SU-DHL-6 (cell line): ENCODE data around the gene GALR2.
"Not testable (repeated sequence)": the region's sequence is repeated elsewhere in the genome, so short reads cannot be mapped to it uniquely, and the experiment has no call there.

Experiments
- H2AFZ ChIP-seq: fragments of 200-600 bp; sonication (generic); 2 replicates; pipeline ENCODE4 v1.6.1; 2014; ENCODE audit warnings: low read depth, mild to moderate bottlenecking, moderate library complexity, mixed read lengths, antibody characterized with exemption, low read length; ENCODE audit not compliant: severe bottlenecking
- H3F3A ChIP-seq: fragments of 200-600 bp; shearing (Covaris generic); 2 replicates; pipeline ENCODE4 v1.6.0; 2016; ENCODE audit warnings: antibody characterized with exemption, mild to moderate bottlenecking; ENCODE audit not compliant: insufficient read depth
- H3K27ac ChIP-seq: fragments of 200-600 bp; sonication (generic); 2 replicates; pipeline ENCODE4 v1.5.1; 2016; ENCODE audit warnings: low read depth, mild to moderate bottlenecking, low read length, moderate library complexity, mixed read lengths
- H3K27me3 ChIP-seq: fragments of 200-600 bp; sonication (generic), shearing (Covaris generic); 2 replicates; pipeline ENCODE4 v1.6.0; 2014; ENCODE audit warnings: mild to moderate bottlenecking, low read length
- H3K36me3 ChIP-seq: fragments of 200-600 bp; sonication (generic); 2 replicates; pipeline ENCODE4 v1.6.1; 2014; ENCODE audit warnings: mild to moderate bottlenecking, low read length, mixed read lengths
- H3K4me2 ChIP-seq: fragments of 300-600, 200-600 bp; shearing (Covaris generic), sonication (generic); 2 replicates; pipeline ENCODE4 v1.6.0; 2014; ENCODE audit warnings: low read length, low read depth, mild to moderate bottlenecking; ENCODE audit not compliant: poor library complexity, severe bottlenecking
- H3K4me3 ChIP-seq: fragments of 200-600 bp; sonication (generic); 2 replicates; pipeline ENCODE4 v1.5.1; 2014; ENCODE audit warnings: antibody characterized with exemption, low read length, mild to moderate bottlenecking, mixed read lengths; ENCODE audit not compliant: insufficient read depth, poor library complexity, severe bottlenecking
- H3K79me2 ChIP-seq: fragments of 200-600 bp; sonication (generic); 2 replicates; pipeline ENCODE4 v1.6.1; 2014; ENCODE audit warnings: mild to moderate bottlenecking, low read length, moderate library complexity; ENCODE audit not compliant: insufficient read depth
- H3K9ac ChIP-seq: fragments of 200-600 bp; sonication (generic); 2 replicates; pipeline ENCODE4 v1.7.0; 2014; ENCODE audit warnings: mild to moderate bottlenecking, low read length
- H3K9me2 ChIP-seq: fragments of 200-600 bp; sonication (generic); replicated peaks from 2 replicates; pipeline ENCODE4 v1.6.1; 2014; ENCODE audit warnings: low read length; ENCODE audit not compliant: insufficient read depth
- H3K9me3 ChIP-seq: fragments of 200-600 bp; sonication (generic); 2 replicates; pipeline ENCODE4 v1.6.1; 2014; ENCODE audit warnings: low read length, mixed read lengths; ENCODE audit not compliant: insufficient read depth
- H4K20me1 ChIP-seq: fragments of 200-600 bp; sonication (generic); 2 replicates; pipeline ENCODE4 v1.6.1; 2014; ENCODE audit warnings: low read depth, mild to moderate bottlenecking, antibody characterized with exemption, low read length, moderate library complexity, mixed read lengths
- CTCF ChIP-seq: fragments of 200-600 bp; sonication (generic); IDR thresholded peaks from one replicate; pipeline ENCODE4 v1.5.1; 2017; ENCODE audit warnings: antibody characterized with exemption, mild to moderate bottlenecking, low read length, moderate library complexity; ENCODE audit not compliant: insufficient read depth, poor library complexity, severe bottlenecking
- EZH2phosphoT487 ChIP-seq: fragments of 200-600 bp; sonication (generic), shearing (Covaris generic); conservative IDR thresholded peaks from 2 replicates; pipeline ENCODE4 v1.6.1; 2018; ENCODE audit warnings: mild to moderate bottlenecking, antibody characterized with exemption, low read length, moderate library complexity, mixed read lengths

Gene GALR2

GRCh38 chr17:76076146-76076764 is 1.7 kb downstream of the GALR2 start:
- no peak overlapping the region for H3K4me2 ChIP-seq
- H3K27ac ChIP-seq: no peak overlapping the region
- H2AFZ ChIP-seq: no peak overlapping the region
- no peaks in the 10 kb centered on the region for H4K20me1 ChIP-seq
- no peak overlapping the region for H3K4me3 ChIP-seq
- no peak overlapping the region for H3K9ac ChIP-seq
- no peaks in the 10 kb centered on the region for H3K9me2 ChIP-seq
- H3K9me3 ChIP-seq: no peaks in the 10 kb centered on the region
- H3F3A ChIP-seq: peaks cover 8% of the 10 kb centered on the region
- peaks cover 17% of the 10 kb centered on the region for H3K79me2 ChIP-seq
- H3K27me3 ChIP-seq: no peaks in the 10 kb centered on the region
- TF ChIP-seq CTCF: no peak
- H3K36me3 ChIP-seq: no peaks in the 10 kb centered on the region

- H3K27ac ChIP-seq: no peak overlapping the region
- no peaks in the 10 kb centered on the region for H3K27me3 ChIP-seq
- no peak overlapping the region for H3K4me2 ChIP-seq
- TF ChIP-seq EZH2phosphoT487: no peak
- no peaks in the 10 kb centered on the region for H3K9me2 ChIP-seq
- peaks cover under 1% of the 10 kb centered on the region for H3F3A ChIP-seq
- H2AFZ ChIP-seq: no peak overlapping the region
- no peaks in the 10 kb centered on the region for H4K20me1 ChIP-seq
- H3K9ac ChIP-seq: no peak overlapping the region
- H3K36me3 ChIP-seq: no peaks in the 10 kb centered on the region
- H3K79me2 ChIP-seq: peaks cover 10% of the 10 kb centered on the region
- H3K4me3 ChIP-seq: no peak overlapping the region
- H3K9me3 ChIP-seq: no peaks in the 10 kb centered on the region
Observed at GRCh38 chr17:76076765-76077583, 2.4 kb downstream of the GALR2 start.

GRCh38 chr17:76077584-76078110 is 3.1 kb downstream of the GALR2 start:
- Histone ChIP-seq H3K36me3 (no peaks in the 10 kb centered on the region), H3K79me2 (peaks cover 5% of the 10 kb centered on the region; the same call in 1 of the 2 replicates), H2AFZ (no peak overlapping the region), H3K27ac (no peak overlapping the region), H3K9me3 (no peaks in the 10 kb centered on the region), H3K27me3 (no peaks in the 10 kb centered on the region), H3K4me3 (no peak overlapping the region), H3F3A (no peaks in the 10 kb centered on the region), H3K4me2 (no peak overlapping the region), H3K9me2 (no peaks in the 10 kb centered on the region), H4K20me1 (no peaks in the 10 kb centered on the region), H3K9ac (no peak overlapping the region)
- TF ChIP-seq EZH2phosphoT487: no peak
- no peak for TF ChIP-seq CTCF

GRCh38 chr17:76078370-76078769 is 3.8 kb downstream of the GALR2 start:
- H3K79me2 ChIP-seq, H3K4me3 ChIP-seq, H2AFZ ChIP-seq, H4K20me1 ChIP-seq, H3K9ac ChIP-seq, H3K9me3 ChIP-seq, H3K27me3 ChIP-seq, H3K9me2 ChIP-seq, H3K27ac ChIP-seq, H3F3A ChIP-seq, H3K36me3 ChIP-seq, H3K4me2 ChIP-seq: not testable (repeated sequence)
